Spleen (tissue), 13 donors: ENCODE results near the gene CENPC. TPM values are rescaled to one million over a fixed set of nuclear protein-coding genes. Genes with fewer than 3 reads are reported as not detected.

Source experiments
- DNase-seq: peaks from one replicate; pipeline ENCODE4 v3.0.0-alpha.2; 2020
- H3K27ac ChIP-seq, 8 donors: fragments of 200-600 bp; sonication (generic) in 7 of 8; 1 replicate in 4 of 8; 2 replicates in 4 of 8; pipeline versions ENCODE4 v1.5.0 to v1.8.0; 2016 to 2021; ENCODE audit warnings: inconsistent platforms in 4 of 8, mild to moderate bottlenecking in 4 of 8, moderate library complexity in 1 of 8
- H3K27me3 ChIP-seq, 7 donors: fragments of 200-600 bp; sonication (generic) in 6 of 7; replicated peaks in 1 of 7; 1 replicate in 4 of 7; 2 replicates in 3 of 7; pipeline versions ENCODE4 v1.5.0 to v1.8.0; 2016 to 2021; ENCODE audit warnings: inconsistent platforms in 3 of 7, mild to moderate bottlenecking in 1 of 7
- H3K36me3 ChIP-seq, 6 donors: fragments of 200-600 bp; sonication (generic) in 5 of 6; 1 replicate in 4 of 6; 2 replicates in 2 of 6; pipeline versions ENCODE4 v1.5.0 to v1.8.0; 2016 to 2021; ENCODE audit warnings: inconsistent platforms in 2 of 6
- H3K4me1 ChIP-seq, 6 donors: fragments of 200-600 bp; sonication (generic) in 5 of 6; 1 replicate in 3 of 6; 2 replicates in 3 of 6; pipeline versions ENCODE4 v1.5.0 to v1.8.0; 2016 to 2021; ENCODE audit warnings: inconsistent platforms in 3 of 6
- H3K4me3 ChIP-seq, 8 donors: fragments of 200-600 bp; sonication (generic) in 7 of 8; 1 replicate in 4 of 8; 2 replicates in 4 of 8; pipeline versions ENCODE4 v1.5.0 to v1.8.0; 2016 to 2021; ENCODE audit warnings: inconsistent platforms in 4 of 8, mild to moderate bottlenecking in 4 of 8, moderate library complexity in 2 of 8
- H3K9me3 ChIP-seq, 8 donors: fragments of 200-600 bp; sonication (generic) in 7 of 8; 1 replicate in 4 of 8; 2 replicates in 4 of 8; pipeline versions ENCODE4 v1.5.0 to v1.8.0; 2016 to 2021; ENCODE audit warnings: inconsistent platforms in 4 of 8
- CTCF ChIP-seq, 11 experiments: fragments of 200-600 bp in 7 of 11; fragments of 450-650 bp in 4 of 11; sonication (generic) in 4 of 11; IDR thresholded peaks in 8 of 11; conservative IDR thresholded peaks in 3 of 11; 1 replicate in 7 of 11; 2 replicates in 4 of 11; pipeline versions ENCODE4 v1.4.0 to v1.8.0; 2016 to 2021; ENCODE audit warnings: antibody characterized with exemption in 11 of 11, inconsistent platforms in 4 of 11, mild to moderate bottlenecking in 1 of 11
- POLR2A ChIP-seq, 3 donors: fragments of 450-650 bp; IDR thresholded peaks; one replicate each; pipeline ENCODE4 v1.5.1; 2017; ENCODE audit warnings: antibody characterized with exemption in 3 of 3, mild to moderate bottlenecking in 1 of 3
- POLR2AphosphoS5 ChIP-seq, 3 donors: sonication (generic); formaldehyde crosslinking; IDR thresholded peaks; one replicate each; pipeline ENCODE4 v1.5.1; 2017; ENCODE audit warnings: antibody characterized with exemption in 3 of 3
- WGBS, 5 donors: extraction: QIAGEN DNeasy Blood & Tissue Kit in 3 of 5; methylation state at CpG; one replicate each; pipeline versions ENCODE4 v1.1.5 to v1.1.7; 2013 to 2018; 5-methylcytosine and 5-hydroxymethylcytosine counted together
- intact Hi-C: fragments of 100-400 bp; cut with DNase I; formaldehyde crosslinking; loops from one replicate; pipeline ENCODE4 v1.15.0; 2023; ENCODE audit warnings: low total_unique reads
- long read RNA-seq, 2 donors: transcript quantifications; one replicate each; lab custom pipeline, GENCODE V29; 2026
- polyA plus RNA-seq, 3 donors: library from polyadenylated mRNA; stranded (reverse); fragments of 200-250 nt; gene quantifications; one replicate each; pipeline ENCODE4 v1.2.1, GENCODE V29; 2013
- total RNA-seq, 7 donors: library from RNA; depleted of rRNA in 3 of 7; stranded (reverse); fragments of >200 nt in 3 of 7; fragmentation: NEBNext Ultra II Directional in 4 of 7; extraction: Animal tissue kit (Norgen Biotek cat#: 25700) in 4 of 7; gene quantifications; one replicate each; pipeline versions ENCODE4 v1.1.0 to v1.2.1, GENCODE V29; 2016 to 2021
- donor health status: healthy with polysubstance abuse.
- donor health status: DM: no; HTN: no; CAD: no; lungs with moderate emphysema.
- donor health status: DM: no; HTN: no; CAD: no.
- donor health status: Bipolar disorder and iron deficiency.
- donor health status: healthy.
- donor health status: DM: no; HTN: no; CAD: no.
- donor health status: DM: yes; HTN: yes; CAD: no.

CENPC gene, protein sequence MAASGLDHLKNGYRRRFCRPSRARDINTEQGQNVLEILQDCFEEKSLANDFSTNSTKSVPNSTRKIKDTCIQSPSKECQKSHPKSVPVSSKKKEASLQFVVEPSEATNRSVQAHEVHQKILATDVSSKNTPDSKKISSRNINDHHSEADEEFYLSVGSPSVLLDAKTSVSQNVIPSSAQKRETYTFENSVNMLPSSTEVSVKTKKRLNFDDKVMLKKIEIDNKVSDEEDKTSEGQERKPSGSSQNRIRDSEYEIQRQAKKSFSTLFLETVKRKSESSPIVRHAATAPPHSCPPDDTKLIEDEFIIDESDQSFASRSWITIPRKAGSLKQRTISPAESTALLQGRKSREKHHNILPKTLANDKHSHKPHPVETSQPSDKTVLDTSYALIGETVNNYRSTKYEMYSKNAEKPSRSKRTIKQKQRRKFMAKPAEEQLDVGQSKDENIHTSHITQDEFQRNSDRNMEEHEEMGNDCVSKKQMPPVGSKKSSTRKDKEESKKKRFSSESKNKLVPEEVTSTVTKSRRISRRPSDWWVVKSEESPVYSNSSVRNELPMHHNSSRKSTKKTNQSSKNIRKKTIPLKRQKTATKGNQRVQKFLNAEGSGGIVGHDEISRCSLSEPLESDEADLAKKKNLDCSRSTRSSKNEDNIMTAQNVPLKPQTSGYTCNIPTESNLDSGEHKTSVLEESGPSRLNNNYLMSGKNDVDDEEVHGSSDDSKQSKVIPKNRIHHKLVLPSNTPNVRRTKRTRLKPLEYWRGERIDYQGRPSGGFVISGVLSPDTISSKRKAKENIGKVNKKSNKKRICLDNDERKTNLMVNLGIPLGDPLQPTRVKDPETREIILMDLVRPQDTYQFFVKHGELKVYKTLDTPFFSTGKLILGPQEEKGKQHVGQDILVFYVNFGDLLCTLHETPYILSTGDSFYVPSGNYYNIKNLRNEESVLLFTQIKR
- total RNA-seq (10 to 100 TPM; 32.5 to 60.2 (median 43.3) TPM), polyA plus RNA-seq (1 to 10 TPM; 5.4 to 7.1 (median 6.4) TPM)
- long read RNA-seq, donor 1, partial matches to known transcripts: 5 of 5 reads
- long read RNA-seq, donor 1, other reads (novel, unspliced or antisense): 0 of 5 reads
- long read RNA-seq, donor 2: 0 reads

GRCh38 chr4:67545199-67546003 lies at the start of gene CENPC:
TSS of gene CENPC (minus strand) at chr4:67545503. CDS start at chr4:67545355, 148 bp downstream.
- intact Hi-C loops: no loop called here
- Histone ChIP-seq H3K27ac (peak within 1 kb of the TSS; percentile 81 to 95 (median 92)), H3K4me1 (peaks cover 13 to 63% (median 38%) of the 10 kb centered on the region in 6 donors), H3K27me3 (no peaks in the 10 kb centered on the region), H3K4me3 (peak within 1 kb of the TSS; percentile 40 to 76 (median 66)), H3K36me3 (peaks cover 0 to 32% (median 7%) of the 10 kb centered on the region in 6 donors), H3K9me3 (no peaks in the 10 kb centered on the region)
- TF ChIP-seq POLR2AphosphoS5 (IDR thresholded peaks at IDR 0.05) (peak; percentile 98), CTCF (IDR thresholded peaks at IDR 0.05 in 8 of 11, conservative IDR thresholded peaks at IDR 0.05 in 3 of 11) (peak in 1 of 11 experiments; percentile 23), POLR2A (IDR thresholded peaks at IDR 0.05) (peak; percentile 73 to 91 (median 77))
- 0 to 1% (median 0%) methylated on average over 51 to 53 of the region's 53 CpGs for WGBS, 5 donors
- DNase-seq: peak; percentile 98

DNA sequence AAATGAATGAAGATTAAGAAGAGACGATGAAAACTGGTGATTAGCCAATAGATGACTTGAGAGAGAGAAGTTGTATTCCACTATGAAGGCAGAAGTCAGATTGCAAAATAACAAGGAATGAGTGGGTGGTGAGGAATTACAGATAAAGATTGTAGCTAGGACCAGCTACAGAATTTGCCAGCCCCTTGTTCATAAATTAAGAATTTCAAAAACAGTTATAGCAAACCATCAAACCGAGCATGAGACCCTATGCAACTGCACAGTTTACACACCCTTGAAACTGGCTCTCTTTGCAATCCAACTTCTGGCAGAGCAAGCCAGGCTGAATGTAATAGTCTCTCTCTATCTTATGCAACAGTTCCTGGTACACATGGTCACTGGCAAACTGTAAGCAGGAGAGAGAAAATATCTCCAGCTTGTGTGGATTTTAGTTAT lies 48.5 kb upstream of the CENPC start:
- H3K4me3 ChIP-seq: no peak overlapping the region
- H3K27ac ChIP-seq: no peak overlapping the region
- intact Hi-C loops: no loop called here
- no peaks in the 10 kb centered on the region for H3K4me1 ChIP-seq
- peaks cover 0 to 48% (median 0%) of the 10 kb centered on the region in 6 donors for H3K36me3 ChIP-seq
- no peaks in the 10 kb centered on the region for H3K27me3 ChIP-seq
- TF ChIP-seq CTCF (IDR thresholded peaks at IDR 0.05 in 8 of 11, conservative IDR thresholded peaks at IDR 0.05 in 3 of 11) (no peak), POLR2AphosphoS5 (IDR thresholded peaks at IDR 0.05) (no peak), POLR2A (IDR thresholded peaks at IDR 0.05) (no peak)
- 46 to 75% (median 66%) methylated on average over 2 of the region's 2 CpGs for WGBS, 5 donors
- DNase-seq: no peak
- no peaks in the 10 kb centered on the region for H3K9me3 ChIP-seq

- Histone ChIP-seq H3K27me3 (no peaks in the 10 kb centered on the region), H3K4me1 (peaks cover 0 to 6% (median 0%) of the 10 kb centered on the region in 6 donors), H3K4me3 (no peak overlapping the region), H3K9me3 (no peaks in the 10 kb centered on the region), H3K27ac (no peak overlapping the region), H3K36me3 (peaks cover 0 to 46% (median 0%) of the 10 kb centered on the region in 6 donors)
- WGBS, 5 donors: 93 to 97% (median 93%) methylated on average over 3 of the region's 3 CpGs
- TF ChIP-seq POLR2A (IDR thresholded peaks at IDR 0.05) (no peak), CTCF (IDR thresholded peaks at IDR 0.05 in 8 of 11, conservative IDR thresholded peaks at IDR 0.05 in 3 of 11) (no peak), POLR2AphosphoS5 (IDR thresholded peaks at IDR 0.05) (no peak)
- intact Hi-C loops: no loop called here
- DNase-seq: no peak
Observed at GRCh38 chr4:67587156-67587555, 41.9 kb upstream of the CENPC start.
